ENCODE measurements around the gene TAS1R3.

- TF ChIP-seq SMC3 (conservative IDR thresholded peaks at IDR 0.05; ENCODE audit: poor library complexity) (peak; percentile 40), CTCF (IDR thresholded peaks at IDR 0.05; ENCODE audit: poor library complexity, severe bottlenecking) (peak; percentile 54), REST (IDR thresholded peaks at IDR 0.05; ENCODE audit: borderline replicate concordance) (no peak), TAF1 (IDR thresholded peaks at IDR 0.05; ENCODE audit: low read depth) (no peak), EP300 (conservative IDR thresholded peaks at IDR 0.05; ENCODE audit: poor library complexity, severe bottlenecking) (no peak), POLR2AphosphoS5 (IDR thresholded peaks at IDR 0.05) (no peak), MXI1 (conservative IDR thresholded peaks at IDR 0.05; ENCODE audit: poor library complexity, severe bottlenecking) (no peak), RAD21 (conservative IDR thresholded peaks at IDR 0.05) (peak; percentile 20), EZH2 (IDR thresholded peaks at IDR 0.05; ENCODE audit: borderline replicate concordance, insufficient read depth, low read length, poor library complexity, severe bottlenecking) (no peak)
Observed at GRCh38 chr1:1290238-1290731, 40.8 kb upstream of the TAS1R3 start.

Data from neural cell (in vitro differentiated cells).